ENCODE results near the gene RNU6-8. TPM values are rescaled to one million over a fixed set of nuclear protein-coding genes. Genes with fewer than 3 reads are reported as not detected.

The RNU6-8 gene
- total RNA-seq, 2 donors from 2014 or later, result not detected

DNA sequence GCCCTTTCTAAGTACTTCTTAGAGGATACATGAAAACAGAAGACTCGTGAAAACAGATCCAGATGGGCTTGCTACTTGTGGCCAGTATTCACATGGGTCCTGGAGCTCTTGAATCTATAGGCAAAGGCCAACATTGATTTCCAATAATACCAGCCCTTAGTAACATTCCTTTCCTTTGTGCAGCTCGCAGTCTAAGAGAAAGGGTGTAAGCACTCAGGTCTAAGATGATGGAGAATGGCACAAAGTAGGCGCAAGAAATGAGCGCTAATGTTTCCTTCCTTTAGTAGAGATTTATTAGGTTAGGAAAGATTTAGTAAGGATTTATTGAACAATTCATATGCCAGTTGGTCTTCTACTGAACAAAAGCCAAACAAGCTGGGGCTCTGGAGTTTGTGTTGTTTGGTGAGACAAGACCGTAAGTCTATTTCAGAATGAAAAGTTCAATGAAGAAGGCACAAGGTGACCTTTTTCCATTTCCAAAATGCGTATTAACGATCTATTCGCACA is 525 bp downstream of the RNU6-8 start:
- WGBS, 2 donors, result 2 to 4% methylated on average over 8 of the region's 8 CpGs
- Histone ChIP-seq H3K27me3 (no peaks in the 10 kb centered on the region), H3K4me1 (peaks cover 10% of the 10 kb centered on the region), H3K9me3 (no peaks in the 10 kb centered on the region), H3K36me3 (replicated peaks in 1 of 2; ENCODE audit: insufficient read depth in 1 of 2, low read depth in 2 of 2) (no peaks in the 10 kb centered on the region), H3K27ac (peak overlapping the region; percentile 29 to 96 (median 87)), H3K4me3 (no peak overlapping the region)
- intact Hi-C loops (cut with DNase I), result no loop called here
- no peak for DNase-seq
- TF ChIP-seq, protein P1, sequence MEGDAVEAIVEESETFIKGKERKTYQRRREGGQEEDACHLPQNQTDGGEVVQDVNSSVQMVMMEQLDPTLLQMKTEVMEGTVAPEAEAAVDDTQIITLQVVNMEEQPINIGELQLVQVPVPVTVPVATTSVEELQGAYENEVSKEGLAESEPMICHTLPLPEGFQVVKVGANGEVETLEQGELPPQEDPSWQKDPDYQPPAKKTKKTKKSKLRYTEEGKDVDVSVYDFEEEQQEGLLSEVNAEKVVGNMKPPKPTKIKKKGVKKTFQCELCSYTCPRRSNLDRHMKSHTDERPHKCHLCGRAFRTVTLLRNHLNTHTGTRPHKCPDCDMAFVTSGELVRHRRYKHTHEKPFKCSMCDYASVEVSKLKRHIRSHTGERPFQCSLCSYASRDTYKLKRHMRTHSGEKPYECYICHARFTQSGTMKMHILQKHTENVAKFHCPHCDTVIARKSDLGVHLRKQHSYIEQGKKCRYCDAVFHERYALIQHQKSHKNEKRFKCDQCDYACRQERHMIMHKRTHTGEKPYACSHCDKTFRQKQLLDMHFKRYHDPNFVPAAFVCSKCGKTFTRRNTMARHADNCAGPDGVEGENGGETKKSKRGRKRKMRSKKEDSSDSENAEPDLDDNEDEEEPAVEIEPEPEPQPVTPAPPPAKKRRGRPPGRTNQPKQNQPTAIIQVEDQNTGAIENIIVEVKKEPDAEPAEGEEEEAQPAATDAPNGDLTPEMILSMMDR (IDR thresholded peaks at IDR 0.05), result no peak
- no peak for TF ChIP-seq POLR2A (IDR thresholded peaks at IDR 0.05)
- no peak for ATAC-seq

DNA sequence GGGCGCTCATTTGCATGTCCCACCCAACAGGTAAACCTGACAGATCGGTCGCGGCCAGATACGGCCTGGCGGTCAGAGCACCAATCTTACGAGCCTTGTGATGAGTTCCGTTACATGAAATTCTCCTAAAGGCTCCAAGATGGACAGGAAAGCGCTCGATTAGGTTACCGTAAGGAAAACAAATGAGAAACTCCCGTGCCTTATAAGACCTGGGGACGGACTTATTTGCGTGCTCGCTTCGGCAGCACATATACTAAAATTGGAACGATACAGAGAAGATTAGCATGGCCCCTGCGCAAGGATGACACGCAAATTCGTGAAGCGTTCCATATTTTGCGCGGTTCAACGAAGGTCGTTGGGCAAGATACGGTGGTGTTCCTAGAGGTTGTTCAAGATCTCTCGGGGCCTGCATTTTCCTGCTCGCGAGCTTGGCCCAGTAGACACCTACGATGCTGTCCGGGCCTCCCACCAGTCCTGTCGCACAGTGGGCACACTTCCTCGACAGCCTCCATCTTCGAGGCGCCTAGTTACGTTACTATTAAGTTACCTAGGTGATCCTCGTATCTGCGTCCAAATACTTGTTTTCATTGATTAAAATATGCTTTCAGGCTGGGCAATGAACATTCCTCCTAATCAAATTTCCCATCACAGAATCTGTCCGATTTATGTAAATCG is 1.1 kb downstream of the RNU6-8 start, which contains the start of gene RNU6-7:
RNU6-7 (plus strand) TSS at position 230 of the 675 bp plus-strand sequence.
- no peaks in the 10 kb centered on the region for H3K9me3 ChIP-seq
- no peak for ATAC-seq
- H3K4me3 ChIP-seq, result peak within 1 kb of the TSS; percentile 47 to 67
- H3K27me3 ChIP-seq, result no peaks in the 10 kb centered on the region
- H3K4me1 ChIP-seq, result peaks cover 10% of the 10 kb centered on the region
- no peaks in the 10 kb centered on the region for H3K36me3 ChIP-seq (replicated peaks in 1 of 2; ENCODE audit: insufficient read depth in 1 of 2, low read depth in 2 of 2)
- DNase-seq, result peak in 3 of 4 donors; percentile 22 to 29 (median 27)
- peak within 1 kb of the TSS; percentile 37 to 96 (median 87) for H3K27ac ChIP-seq
- 2 to 4% methylated on average over 29 to 40 of the region's 40 CpGs for WGBS, 2 donors
- intact Hi-C loops (cut with DNase I), result no loop called here
- TF ChIP-seq, protein P1 (IDR thresholded peaks at IDR 0.05), result no peak

DNA sequence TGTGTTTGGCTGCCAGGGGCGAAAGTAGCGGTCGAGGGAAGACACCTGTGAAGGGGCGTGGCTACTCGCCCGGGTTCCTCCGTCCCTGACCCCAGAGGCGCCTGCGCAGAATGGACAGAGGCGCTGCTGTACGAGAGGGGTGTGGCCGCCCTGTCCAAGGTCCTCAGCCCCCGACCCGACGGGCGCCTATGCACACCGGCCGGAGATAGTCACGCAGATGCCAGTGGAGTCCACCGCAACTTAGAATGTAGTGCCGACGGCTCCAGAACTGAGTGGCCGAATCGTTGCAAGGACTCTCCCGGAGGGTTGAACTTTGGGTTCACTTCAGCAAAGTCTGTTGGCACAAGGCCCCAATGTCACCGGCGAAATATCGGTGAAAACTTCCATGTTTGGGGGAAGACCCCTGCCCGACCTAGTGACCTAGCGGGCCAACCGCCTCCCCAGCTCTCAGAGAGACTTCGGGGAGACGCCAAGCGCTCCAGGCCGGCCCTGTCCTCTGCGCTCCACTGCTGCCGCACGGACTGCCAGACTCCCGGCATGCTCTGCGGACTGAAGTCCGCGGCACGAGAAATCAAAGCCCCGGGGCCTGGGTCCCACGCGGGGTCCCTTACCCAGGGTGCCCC is 1.8 kb downstream of the RNU6-8 start:
- Histone ChIP-seq H3K27ac (peak overlapping the region; percentile 37 to 96 (median 87)), H3K4me3 (peak overlapping the region; percentile 47 to 67), H3K36me3 (replicated peaks in 1 of 2; ENCODE audit: insufficient read depth in 1 of 2, low read depth in 2 of 2) (no peaks in the 10 kb centered on the region), H3K9me3 (no peaks in the 10 kb centered on the region), H3K4me1 (peaks cover 10% of the 10 kb centered on the region), H3K27me3 (no peaks in the 10 kb centered on the region)
- DNase-seq (peak; percentile 82 to 90 (median 88)), ATAC-seq (peak; percentile 57)
- 0% methylated on average over 5 to 46 of the region's 46 CpGs for WGBS, 2 donors
- TF ChIP-seq, protein P1 (IDR thresholded peaks at IDR 0.05), result peak in 2 of 7 experiments; percentile 4 to 10
- peak in 2 of 3 donors; percentile 37 to 50 for TF ChIP-seq POLR2A (IDR thresholded peaks at IDR 0.05)
- intact Hi-C loops (cut with DNase I), result no loop called here

DNA sequence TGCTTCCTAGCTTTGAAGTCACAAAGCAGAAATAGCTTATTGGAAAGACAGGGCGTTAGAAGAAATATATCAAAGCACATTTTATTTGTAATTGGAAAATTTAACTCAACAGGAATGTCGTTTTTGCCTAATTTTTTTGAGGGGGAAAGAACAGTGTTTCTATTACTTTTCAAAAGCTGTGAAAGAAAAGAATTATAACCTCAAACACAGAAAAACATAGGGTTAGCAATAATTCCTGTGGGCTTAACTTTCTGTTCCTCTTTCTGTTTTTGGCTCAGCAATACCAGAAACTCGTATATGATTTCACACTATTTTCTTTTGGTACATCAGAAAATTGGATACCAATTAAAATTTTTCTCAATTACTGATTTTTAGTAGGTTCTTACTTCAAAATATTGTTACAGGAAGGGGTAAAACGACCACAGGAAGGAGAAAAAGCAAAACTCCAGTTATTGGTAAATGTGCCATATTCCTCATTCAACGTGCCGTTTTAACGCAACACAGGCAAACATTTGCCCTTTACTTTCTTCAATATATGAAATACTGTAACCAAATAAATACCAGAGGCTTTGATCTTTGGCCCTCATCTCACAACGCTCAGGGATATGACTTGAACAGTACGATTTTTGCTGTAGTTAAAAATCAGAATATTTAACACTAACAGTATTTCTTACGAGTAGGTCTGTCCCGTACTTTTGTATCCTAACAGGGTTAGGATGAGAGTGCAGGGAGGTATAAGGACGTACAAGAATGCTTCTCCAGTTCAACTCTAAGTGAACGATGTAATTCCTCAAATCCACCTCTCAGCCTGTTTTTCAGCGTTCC is 2.5 kb downstream of the RNU6-8 start:
- no peak for ATAC-seq
- H3K27ac ChIP-seq, result peak overlapping the region; percentile 37 to 96 (median 87)
- peaks cover 10% of the 10 kb centered on the region for H3K4me1 ChIP-seq
- TF ChIP-seq, protein P1 (IDR thresholded peaks at IDR 0.05), result no peak
- no peak for TF ChIP-seq POLR2A (IDR thresholded peaks at IDR 0.05)
- no peaks in the 10 kb centered on the region for H3K27me3 ChIP-seq
- intact Hi-C loops (cut with DNase I), result no loop called here
- no peaks in the 10 kb centered on the region for H3K9me3 ChIP-seq
- 4 to 5% methylated on average over 14 of the region's 14 CpGs for WGBS, 2 donors
- H3K36me3 ChIP-seq (replicated peaks in 1 of 2; ENCODE audit: insufficient read depth in 1 of 2, low read depth in 2 of 2), result no peaks in the 10 kb centered on the region
- DNase-seq, result no peak
- peak overlapping the region in 1 of 2 donors; percentile 67 for H3K4me3 ChIP-seq
